CD4-positive, CD25-positive, alpha-beta regulatory T cell (primary cell): ENCODE data around the gene NFASC. TPM values are rescaled to one million over a fixed set of nuclear protein-coding genes. Genes with fewer than 3 reads are reported as not detected.
A peak's percentile ranks its signal among the peaks of the same experiment; 100 is the strongest.

ENCODE experiments used
- ATAC-seq, 2 donors: fragments of 150-1000 bp; cut with Tn5 transposase; one replicate each; pipeline ENCODE4 v1.10.0; 2021; ENCODE audit warnings: low read depth in 2 of 2, moderate number of reproducible peaks in 2 of 2, moderate library complexity in 1 of 2
- DNase-seq, 3 donors: peaks; one replicate each; pipeline versions ENCODE4 v3.0.0 to v3.0.0-alpha.2; 2012 to 2022; ENCODE audit warnings: mixed read lengths in 1 of 3
- H3K27ac ChIP-seq: one replicate; pipeline ENCODE4 v1.7.0; 2013; ENCODE audit warnings: mild to moderate bottlenecking, low read length; ENCODE audit not compliant: insufficient read depth, poor library complexity, severe bottlenecking
- H3K27me3 ChIP-seq: one replicate; pipeline ENCODE4 v1.7.0; 2013; ENCODE audit warnings: low read length; ENCODE audit not compliant: control insufficient read depth, insufficient read depth
- H3K36me3 ChIP-seq: one replicate; pipeline ENCODE4 v1.7.0; 2013; ENCODE audit warnings: mild to moderate bottlenecking, low read length, moderate library complexity; ENCODE audit not compliant: control insufficient read depth, insufficient read depth
- H3K4me1 ChIP-seq: 2 replicates; pipeline ENCODE4 v1.7.0; 2013; ENCODE audit warnings: mild to moderate bottlenecking, low read length; ENCODE audit not compliant: insufficient read depth, control insufficient read depth, poor library complexity, severe bottlenecking
- H3K4me3 ChIP-seq: one replicate; pipeline ENCODE4 v1.7.0; 2013; ENCODE audit warnings: low read depth, mild to moderate bottlenecking, low read length, moderate library complexity
- H3K9me3 ChIP-seq, 2 experiments: 1 replicate in 1 of 2; 2 replicates in 1 of 2; pipeline ENCODE4 v1.7.0; 2013; ENCODE audit warnings: low read length in 2 of 2, mild to moderate bottlenecking in 1 of 2, moderate library complexity in 1 of 2; ENCODE audit not compliant: control insufficient read depth in 2 of 2
- H3K27ac Mint-ChIP-seq, 3 donors: one replicate each; pipeline ENCODE4 v1.8.0; 2020 to 2022; ENCODE audit warnings: mild to moderate bottlenecking in 3 of 3, mixed read lengths in 3 of 3, moderate library complexity in 2 of 3
- H3K27me3 Mint-ChIP-seq: one replicate; pipeline ENCODE4 v1.8.0; 2022; ENCODE audit warnings: mild to moderate bottlenecking, mixed read lengths
- H3K36me3 Mint-ChIP-seq: one replicate; pipeline ENCODE4 v1.8.0; 2020; ENCODE audit warnings: mixed read lengths
- H3K4me1 Mint-ChIP-seq, 4 donors: one replicate each; pipeline ENCODE4 v1.8.0; 2020 to 2022; ENCODE audit warnings: mixed read lengths in 4 of 4, mild to moderate bottlenecking in 1 of 4
- H3K4me3 Mint-ChIP-seq, 4 donors: one replicate each; pipeline ENCODE4 v1.8.0; 2020 to 2022; ENCODE audit warnings: mild to moderate bottlenecking in 4 of 4, mixed read lengths in 4 of 4, moderate library complexity in 3 of 4
- H3K9me3 Mint-ChIP-seq, 7 donors: one replicate each; pipeline ENCODE4 v1.8.0; 2020 to 2022; ENCODE audit warnings: mixed read lengths in 7 of 7, mild to moderate bottlenecking in 3 of 7, moderate library complexity in 2 of 7
- polyA plus RNA-seq, 4 donors: library from polyadenylated mRNA; unstranded; fragments of 300-500 nt; fragmentation: Illumina TruSeq; gene quantifications; one replicate each; pipeline ENCODE4 v1.2.3, GENCODE V29; 2021
- total RNA-seq: library from RNA; stranded (reverse); gene quantifications from one replicate; pipeline ENCODE4 v1.2.3, GENCODE V29; 2022

Gene NFASC
- total and polyA plus RNA-seq, 5 donors from 2014 or later: not detected

GRCh38 chr1:204931768-204932572 is 61.3 kb downstream of the NFASC start:
- Mint-ChIP-seq H3K9me3 (peaks cover 0 to 1% (median 0%) of the 10 kb centered on the region in 7 donors), H3K4me1 (no peaks in the 10 kb centered on the region), H3K27me3 (peaks cover 9% of the 10 kb centered on the region), H3K4me3 (no peak overlapping the region), H3K27ac (no peak overlapping the region), H3K36me3 (no peaks in the 10 kb centered on the region)
- Histone ChIP-seq H3K27me3 (peaks cover 8% of the 10 kb centered on the region), H3K9me3 (no peaks in the 10 kb centered on the region), H3K36me3 (no peaks in the 10 kb centered on the region), H3K4me1 (no peaks in the 10 kb centered on the region), H3K27ac (no peak overlapping the region), H3K4me3 (no peak overlapping the region)
- ATAC-seq: no peak
- no peak for DNase-seq

GRCh38 chr1:204932573-204932909 is 61.9 kb downstream of the NFASC start:
- Mint-ChIP-seq H3K4me1 (no peaks in the 10 kb centered on the region), H3K36me3 (no peaks in the 10 kb centered on the region), H3K4me3 (no peak overlapping the region), H3K9me3 (peaks cover 0 to 1% (median 0%) of the 10 kb centered on the region in 7 donors), H3K27ac (no peak overlapping the region), H3K27me3 (peaks cover 5% of the 10 kb centered on the region)
- Histone ChIP-seq H3K4me1 (no peaks in the 10 kb centered on the region), H3K27ac (no peak overlapping the region), H3K4me3 (no peak overlapping the region), H3K36me3 (no peaks in the 10 kb centered on the region), H3K27me3 (peaks cover 8% of the 10 kb centered on the region), H3K9me3 (no peaks in the 10 kb centered on the region)
- ATAC-seq: no peak
- no peak for DNase-seq

- H3K4me3 Mint-ChIP-seq: no peak overlapping the region
- H3K36me3 Mint-ChIP-seq: no peaks in the 10 kb centered on the region
- no peaks in the 10 kb centered on the region for H3K4me1 ChIP-seq
- H3K27ac ChIP-seq: no peak overlapping the region
- no peaks in the 10 kb centered on the region for H3K9me3 ChIP-seq
- H3K27ac Mint-ChIP-seq: no peak overlapping the region
- ATAC-seq (no peak), DNase-seq (no peak)
- no peaks in the 10 kb centered on the region for H3K4me1 Mint-ChIP-seq
- no peaks in the 10 kb centered on the region for H3K36me3 ChIP-seq
- no peak overlapping the region for H3K4me3 ChIP-seq
- H3K27me3 Mint-ChIP-seq: no peaks in the 10 kb centered on the region
- H3K27me3 ChIP-seq: peaks cover 5% of the 10 kb centered on the region
- peaks cover 0 to 1% (median 0%) of the 10 kb centered on the region in 7 donors for H3K9me3 Mint-ChIP-seq
Observed at GRCh38 chr1:204935155-204935554, 64.5 kb downstream of the NFASC start.

- H3K27me3 ChIP-seq: peaks cover 3% of the 10 kb centered on the region
- Mint-ChIP-seq H3K27me3 (no peaks in the 10 kb centered on the region), H3K9me3 (peaks cover 0 to 1% (median 0%) of the 10 kb centered on the region in 7 donors), H3K4me1 (no peaks in the 10 kb centered on the region), H3K4me3 (no peak overlapping the region), H3K27ac (peak overlapping the region in 1 of 3 donors; percentile 86), H3K36me3 (no peaks in the 10 kb centered on the region)
- H3K4me1 ChIP-seq: no peaks in the 10 kb centered on the region
- no peaks in the 10 kb centered on the region for H3K9me3 ChIP-seq
- H3K36me3 ChIP-seq: no peaks in the 10 kb centered on the region
- no peak overlapping the region for H3K27ac ChIP-seq
- H3K4me3 ChIP-seq: no peak overlapping the region
- DNase-seq (no peak), ATAC-seq (no peak)
Observed at GRCh38 chr1:204936765-204937164, 66.1 kb downstream of the NFASC start.

- DNase-seq (no peak), ATAC-seq (no peak)
- H3K27ac Mint-ChIP-seq: no peak overlapping the region
- H3K9me3 Mint-ChIP-seq: peaks cover 0 to 1% (median 0%) of the 10 kb centered on the region in 7 donors
- H3K36me3 ChIP-seq: no peaks in the 10 kb centered on the region
- no peaks in the 10 kb centered on the region for H3K4me1 Mint-ChIP-seq
- H3K4me3 Mint-ChIP-seq: no peak overlapping the region
- peaks cover 3% of the 10 kb centered on the region for H3K27me3 ChIP-seq
- no peaks in the 10 kb centered on the region for H3K9me3 ChIP-seq
- no peaks in the 10 kb centered on the region for H3K27me3 Mint-ChIP-seq
- H3K36me3 Mint-ChIP-seq: no peaks in the 10 kb centered on the region
- H3K4me3 ChIP-seq: no peak overlapping the region
- no peak overlapping the region for H3K27ac ChIP-seq
- H3K4me1 ChIP-seq: no peaks in the 10 kb centered on the region
Observed at GRCh38 chr1:204937901-204938300, 67.2 kb downstream of the NFASC start.

- no peak overlapping the region for H3K27ac Mint-ChIP-seq
- no peak overlapping the region for H3K4me3 ChIP-seq
- ATAC-seq: no peak
- H3K27ac ChIP-seq: no peak overlapping the region
- no peak overlapping the region for H3K4me3 Mint-ChIP-seq
- no peaks in the 10 kb centered on the region for H3K9me3 ChIP-seq
- H3K9me3 Mint-ChIP-seq: peaks cover 0 to 1% (median 0%) of the 10 kb centered on the region in 7 donors
- no peaks in the 10 kb centered on the region for H3K4me1 Mint-ChIP-seq
- no peaks in the 10 kb centered on the region for H3K4me1 ChIP-seq
- H3K27me3 Mint-ChIP-seq: no peaks in the 10 kb centered on the region
- H3K36me3 Mint-ChIP-seq: no peaks in the 10 kb centered on the region
- DNase-seq: no peak
- H3K27me3 ChIP-seq: no peaks in the 10 kb centered on the region
- no peaks in the 10 kb centered on the region for H3K36me3 ChIP-seq
Observed at GRCh38 chr1:204940591-204940990, 69.9 kb downstream of the NFASC start.

- Mint-ChIP-seq H3K4me1 (no peaks in the 10 kb centered on the region), H3K36me3 (no peaks in the 10 kb centered on the region), H3K4me3 (no peak overlapping the region), H3K27me3 (no peaks in the 10 kb centered on the region), H3K9me3 (peaks cover 0 to 1% (median 0%) of the 10 kb centered on the region in 7 donors), H3K27ac (no peak overlapping the region)
- H3K27me3 ChIP-seq: no peaks in the 10 kb centered on the region
- no peak overlapping the region for H3K4me3 ChIP-seq
- H3K36me3 ChIP-seq: no peaks in the 10 kb centered on the region
- no peaks in the 10 kb centered on the region for H3K4me1 ChIP-seq
- peak in 2 of 3 donors; percentile 5 to 53 for DNase-seq
- ATAC-seq: peak in 1 of 2 donors; percentile 31
- no peak overlapping the region for H3K27ac ChIP-seq
- H3K9me3 ChIP-seq: no peaks in the 10 kb centered on the region
Observed at GRCh38 chr1:204941421-204942338, 71.0 kb downstream of the NFASC start.
